NCI-H345 (cell line): ENCODE data around the gene SLC19A1.

Source experiments
- DNase-seq: peaks from one replicate; lab custom pipeline; 2025; lab: John Stamatoyannopoulos, UW

SLC19A1 gene

DNA sequence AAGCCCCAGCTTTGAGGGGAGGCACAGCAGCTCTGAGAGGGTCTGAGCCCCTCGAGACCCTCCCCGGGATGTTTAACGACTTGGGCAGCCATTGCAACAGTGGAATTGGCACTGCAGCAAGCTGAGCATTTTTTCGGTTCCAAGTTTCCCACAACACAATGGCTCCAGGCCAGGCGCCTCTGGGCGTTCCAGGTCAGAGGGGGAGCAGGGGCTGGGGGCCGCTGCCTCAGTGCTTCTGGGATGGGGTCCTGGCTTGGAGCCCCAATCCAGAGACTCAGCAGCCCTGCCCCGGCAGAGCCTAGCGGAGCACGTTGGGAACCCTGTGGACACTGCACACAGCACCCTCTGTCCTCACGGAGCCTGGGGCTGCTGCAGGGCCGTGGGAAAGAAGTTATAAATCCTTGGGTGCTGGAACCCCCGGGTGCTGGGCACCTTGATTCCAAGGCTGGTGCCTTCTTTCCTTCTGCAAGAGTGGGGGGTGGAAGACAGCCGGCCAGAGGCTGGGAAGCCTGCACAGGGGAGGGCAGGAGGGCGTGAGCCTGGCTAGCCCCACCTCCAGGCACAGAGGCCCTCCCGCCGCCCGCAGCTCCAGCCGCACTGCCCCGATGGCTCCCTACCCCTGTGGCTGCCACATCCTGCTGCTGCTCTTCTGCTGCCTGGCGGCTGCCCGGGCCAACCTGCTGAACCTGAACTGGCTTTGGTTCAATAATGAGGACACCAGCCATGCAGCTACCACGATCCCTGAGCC, 87.1 kb downstream of the SLC19A1 start:
- peak; percentile 25 for DNase-seq

DNA sequence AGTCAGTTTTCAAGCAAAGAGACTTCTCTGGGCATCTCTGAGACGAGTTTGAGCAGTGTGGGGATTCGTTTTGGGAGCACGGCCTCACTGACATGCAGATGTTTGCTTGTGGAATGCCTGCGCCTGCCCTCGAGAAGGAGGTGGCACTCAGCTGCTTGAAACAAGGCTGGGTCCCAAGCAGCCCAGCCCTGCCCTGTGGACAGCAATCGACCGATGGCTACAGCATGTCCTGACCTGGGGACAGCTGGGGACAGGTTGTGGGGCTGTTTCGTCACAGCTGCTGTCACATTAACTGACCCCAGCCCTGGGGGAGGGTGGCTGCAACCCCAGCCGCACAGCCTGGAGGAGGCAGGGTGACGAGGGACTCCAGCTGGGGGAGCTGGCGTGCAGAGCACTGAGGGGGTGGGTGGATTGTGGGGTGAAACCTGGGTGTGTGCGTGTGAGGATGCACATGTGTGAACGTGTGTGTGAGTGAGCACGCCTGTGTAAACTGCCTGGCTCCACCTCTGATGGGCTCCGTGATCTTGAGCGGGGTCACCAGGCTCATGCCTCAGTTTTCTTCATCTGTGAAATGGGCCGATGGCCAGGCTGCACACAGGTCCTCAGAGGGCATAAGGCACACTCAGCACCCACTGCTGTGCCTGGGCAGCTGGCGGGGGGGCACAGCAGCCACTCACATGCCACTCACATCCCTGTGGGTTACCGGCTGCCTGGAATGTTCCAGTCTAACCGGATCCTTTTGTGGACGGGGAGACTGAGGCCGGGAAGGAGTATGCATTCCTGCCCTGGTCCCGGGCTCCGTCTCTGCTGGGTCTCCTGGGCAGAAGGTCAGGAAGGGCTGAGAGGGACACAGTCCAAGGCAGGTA, 87.9 kb downstream of the SLC19A1 start:
- no peak for DNase-seq

DNA sequence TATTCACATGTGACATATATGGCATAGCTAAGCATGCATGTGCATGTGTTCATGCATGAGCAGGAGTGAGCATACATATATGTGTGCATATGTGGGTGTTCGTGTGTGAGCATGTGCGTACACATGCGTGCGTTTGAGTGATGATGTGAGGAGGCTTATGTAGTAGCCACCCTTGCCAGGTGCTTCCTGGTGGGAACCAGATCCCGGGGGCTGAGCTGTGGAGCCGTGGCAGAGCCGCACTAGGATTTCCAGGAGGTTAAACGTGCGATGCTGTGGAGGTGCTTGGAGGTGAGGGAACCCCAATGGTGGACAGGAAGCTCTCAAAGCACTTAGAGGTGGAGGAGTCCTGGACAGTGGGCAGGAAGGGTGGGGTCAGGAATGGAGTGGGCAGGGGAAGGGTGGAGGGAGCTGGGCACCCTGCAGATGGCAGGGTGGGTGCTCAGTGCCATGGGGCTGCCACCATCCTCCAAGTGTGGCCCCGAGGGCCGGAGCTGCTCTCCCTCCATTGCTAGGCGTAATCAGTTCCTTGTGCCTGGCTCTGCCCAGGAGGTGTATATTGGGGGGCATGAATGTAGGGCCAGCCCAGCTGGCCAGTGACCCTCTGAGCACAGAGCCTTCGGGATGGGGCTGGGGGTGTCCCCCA, 88.8 kb downstream of the SLC19A1 start:
- DNase-seq, result no peak

DNA sequence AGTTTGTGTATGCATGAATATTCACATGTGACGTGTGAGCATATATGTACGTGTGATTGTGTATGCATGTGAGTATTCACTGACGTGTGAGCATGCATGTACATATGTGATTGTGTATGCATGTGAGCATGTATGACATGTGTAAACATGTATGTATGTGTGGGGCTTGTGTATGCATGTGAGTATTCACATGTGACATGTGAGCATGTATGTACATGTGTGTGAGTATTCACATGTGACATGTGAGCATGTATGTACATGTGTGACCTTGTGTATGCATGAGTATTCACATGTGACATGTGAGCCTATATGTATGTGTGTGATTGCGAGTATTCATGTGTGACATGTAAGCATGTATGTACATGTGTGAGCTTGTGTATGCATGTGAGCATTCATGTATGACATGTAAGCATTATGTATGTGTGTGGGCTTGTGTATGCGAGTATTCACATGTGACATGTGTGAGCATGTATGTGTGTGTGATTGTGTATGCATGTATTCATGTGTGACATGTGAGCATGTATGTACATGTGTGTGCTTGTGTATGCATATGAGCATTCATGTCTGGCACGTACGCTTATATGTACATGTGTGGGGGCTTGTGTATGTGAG, 89.4 kb downstream of the SLC19A1 start:
- DNase-seq, result no peak

DNA sequence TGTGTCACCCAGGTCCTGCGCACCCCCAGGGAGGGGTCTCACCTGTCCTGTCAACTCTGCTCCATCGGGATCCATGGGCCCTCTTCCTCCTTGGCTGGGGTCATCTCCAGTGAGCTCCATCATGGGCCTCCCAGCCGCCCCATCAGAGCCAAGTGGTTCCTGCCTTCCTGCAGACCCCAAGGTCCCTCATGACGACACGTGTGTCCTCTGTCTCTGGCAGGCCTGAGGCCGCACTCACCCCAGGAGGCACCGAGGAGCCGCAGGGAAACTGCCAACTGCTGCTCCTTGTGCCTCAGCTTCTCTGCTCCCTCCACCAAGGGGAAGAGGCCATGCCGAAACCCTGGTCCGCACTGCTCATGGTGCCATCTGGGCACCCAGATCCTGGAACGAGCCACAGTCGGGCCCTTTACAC, 90.5 kb downstream of the SLC19A1 start:
- no peak for DNase-seq

DNA sequence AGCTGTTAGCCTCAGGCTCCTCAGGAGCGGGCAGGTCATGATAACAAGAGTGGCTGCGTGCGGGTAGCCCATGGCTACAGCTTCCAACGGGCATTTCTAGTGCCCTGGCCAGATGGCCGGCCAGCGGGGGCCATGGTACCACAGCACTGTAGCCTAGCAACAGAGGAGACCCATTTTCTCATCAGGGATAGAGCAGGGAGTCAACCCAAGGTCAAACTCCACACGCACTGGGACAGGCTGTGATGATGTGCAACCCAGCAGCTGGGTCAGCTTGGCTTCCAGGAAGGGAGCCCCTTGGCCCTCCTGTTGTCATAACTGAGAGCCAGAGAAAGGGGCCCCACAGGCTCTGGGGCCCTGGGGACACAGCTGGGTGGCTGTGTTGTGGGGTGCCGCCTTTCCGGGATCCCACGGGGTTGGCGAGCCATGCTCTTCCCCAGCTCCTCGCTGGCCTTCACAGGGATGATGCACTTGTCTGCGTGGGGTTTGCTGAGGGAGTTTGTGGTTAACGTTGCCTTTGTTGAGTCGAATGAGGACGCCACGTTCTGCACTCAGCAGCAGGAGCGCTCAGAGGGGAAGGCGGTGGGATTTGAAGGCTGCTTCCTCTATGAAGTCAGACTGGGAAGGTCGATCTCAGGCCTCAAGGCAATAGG, 91.0 kb downstream of the SLC19A1 start:
- no peak for DNase-seq

DNA sequence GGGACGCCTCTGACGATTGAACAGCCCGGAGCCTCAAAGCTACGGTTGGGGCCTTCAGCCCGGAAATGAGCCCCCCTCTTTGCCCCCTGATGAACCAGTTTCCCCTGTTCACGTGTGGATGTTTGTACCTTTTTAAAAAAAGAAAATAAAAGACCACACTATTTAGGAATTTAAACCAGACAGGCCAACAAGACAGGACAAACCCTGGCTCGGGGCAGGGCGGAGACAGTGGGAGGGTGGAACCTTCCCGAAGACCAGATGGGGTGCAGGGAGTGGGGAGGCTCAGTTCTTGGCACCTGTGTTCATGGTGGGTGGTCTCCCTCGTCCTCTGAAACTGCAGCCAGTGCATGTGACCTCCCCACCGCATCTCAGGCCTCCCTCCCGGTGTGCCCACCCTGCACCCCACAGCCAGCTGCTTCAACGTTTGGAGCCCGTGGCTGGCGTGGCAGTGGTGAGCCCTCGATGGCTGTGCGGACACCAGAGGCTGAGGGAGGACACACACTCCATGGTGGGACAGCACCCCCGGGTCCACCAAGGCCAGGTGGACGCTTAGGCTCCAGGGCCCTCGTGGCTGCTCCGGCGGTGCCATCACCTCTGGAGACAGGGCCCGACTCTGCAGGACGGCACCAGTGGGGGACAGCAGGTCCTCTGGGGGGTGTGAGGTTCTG, 91.7 kb downstream of the SLC19A1 start:
- DNase-seq, result no peak

DNA sequence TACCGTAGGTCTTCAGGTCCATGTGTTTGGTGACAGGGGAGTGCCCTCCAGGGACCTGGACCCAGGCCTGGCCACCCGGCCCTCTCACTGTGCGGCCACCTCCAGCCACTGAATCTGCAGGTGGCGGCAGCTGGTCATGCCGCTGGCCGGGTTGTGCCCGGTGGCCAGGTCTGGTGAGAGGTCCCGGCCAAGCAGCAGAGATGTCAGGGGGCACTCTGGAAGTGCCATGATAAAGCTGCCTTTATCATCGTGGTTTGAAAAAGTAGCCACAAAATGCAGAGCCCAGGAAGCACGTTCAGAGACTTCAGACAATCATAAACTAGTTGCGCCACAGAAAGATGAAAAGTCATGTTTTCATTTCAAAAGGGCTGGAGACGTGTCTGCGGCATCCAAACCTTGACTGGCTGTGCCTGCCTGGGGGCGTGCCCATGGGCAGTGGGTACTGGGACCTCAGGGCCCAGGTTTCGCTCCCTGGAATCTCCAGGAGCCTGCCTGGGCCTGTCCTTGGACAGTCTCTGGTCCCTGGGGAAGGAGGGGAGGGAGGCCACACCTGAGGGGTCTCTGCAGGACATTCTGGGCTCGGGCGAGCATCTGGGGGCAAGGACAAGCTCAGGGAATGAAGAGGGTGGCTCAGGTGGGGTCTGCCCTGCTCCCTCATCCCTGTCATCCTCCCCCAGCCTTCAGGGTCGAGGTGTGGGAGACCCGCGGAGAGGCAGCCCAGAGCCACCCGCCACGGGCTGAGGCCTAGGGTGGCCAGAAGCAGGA, 92.4 kb downstream of the SLC19A1 start:
- no peak for DNase-seq

DNA sequence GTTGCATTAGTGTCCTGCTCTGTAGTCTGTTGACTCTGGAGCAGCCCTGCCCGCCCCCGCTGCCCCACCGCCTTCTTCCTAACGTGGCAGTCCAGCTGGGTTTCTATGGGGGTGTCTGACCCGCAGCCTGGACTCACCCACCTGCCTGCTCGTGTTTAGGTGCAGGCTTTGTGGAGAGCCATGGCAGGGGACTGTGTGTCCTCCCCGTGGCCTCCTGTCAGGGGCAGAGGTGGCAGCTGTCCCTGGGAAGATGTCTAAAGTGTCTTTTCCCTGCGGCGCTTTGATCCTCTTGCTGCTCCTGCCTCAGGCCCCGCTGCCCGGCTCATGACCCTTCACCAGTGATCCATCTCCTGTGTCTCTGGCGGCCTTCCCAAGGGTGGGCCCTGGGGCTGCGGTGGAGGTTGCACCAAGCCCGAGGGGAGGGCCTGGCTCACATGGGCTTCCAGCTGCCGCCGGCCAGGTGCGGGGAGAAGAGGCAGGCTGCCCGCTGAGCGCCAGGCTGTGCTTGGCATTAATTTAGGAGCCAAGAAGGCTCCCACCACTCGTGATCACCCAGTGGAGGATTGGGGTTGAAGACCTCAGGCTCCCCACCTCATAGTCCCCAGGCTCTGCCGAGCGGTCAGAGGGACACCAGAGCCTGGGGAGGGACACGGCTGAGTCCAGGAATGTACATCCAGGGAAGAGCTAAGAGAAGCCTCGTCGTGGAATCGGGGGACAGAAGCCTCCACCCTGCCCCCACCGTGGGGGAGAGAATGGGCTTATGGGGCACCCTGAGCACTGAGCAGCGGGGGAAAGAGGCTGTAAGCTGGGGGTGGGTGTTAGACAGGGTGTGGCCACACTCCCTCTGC, 93.2 kb downstream of the SLC19A1 start:
- peak; percentile 40 for DNase-seq

DNA sequence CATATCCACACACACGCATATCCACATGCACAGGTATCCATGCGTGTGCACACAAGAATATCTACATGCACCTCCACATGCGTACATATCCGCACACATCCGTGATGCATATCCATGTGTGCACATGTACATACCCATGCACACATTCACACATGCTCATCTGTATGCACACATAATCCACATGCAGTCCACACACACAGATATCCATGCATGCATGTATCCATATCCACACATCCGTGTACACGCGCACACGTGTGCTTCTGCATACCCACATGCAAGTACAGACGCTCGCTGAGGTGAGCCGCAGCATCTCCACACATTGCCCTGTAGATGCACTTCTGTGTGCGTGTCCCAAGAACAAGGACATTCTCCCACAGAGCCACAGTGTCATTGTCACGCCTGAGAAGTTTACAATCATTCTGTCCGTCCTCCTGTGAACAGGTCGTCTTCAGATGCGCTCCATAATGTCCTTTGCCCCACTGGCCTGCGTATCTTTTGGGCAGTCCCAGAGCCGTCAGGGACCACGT, 93.9 kb downstream of the SLC19A1 start:
- no peak for DNase-seq
